Esophagus mucosa (tissue), 1 donor: ENCODE results near the gene GPR31. TPM values are rescaled to one million over a fixed set of nuclear protein-coding genes. Genes with fewer than 3 reads are reported as not detected.
A peak's percentile ranks its signal among the peaks of the same experiment; 100 is the strongest.
"Not testable (repeated sequence)": the region's sequence is repeated elsewhere in the genome, so short reads cannot be mapped to it uniquely, and the experiment has no call there.

Source experiments
- ATAC-seq: fragments of 200-7000 bp; cut with Tn5 transposase; one replicate; pipeline ENCODE4 v1.9.1; 2020
- total RNA-seq: library from RNA; stranded (reverse); gene quantifications from one replicate; pipeline ENCODE4 v1.2.4, GENCODE V29; 2023
- donor health status: DM: yes; HTN: yes; CAD: no.

Gene GPR31, protein sequence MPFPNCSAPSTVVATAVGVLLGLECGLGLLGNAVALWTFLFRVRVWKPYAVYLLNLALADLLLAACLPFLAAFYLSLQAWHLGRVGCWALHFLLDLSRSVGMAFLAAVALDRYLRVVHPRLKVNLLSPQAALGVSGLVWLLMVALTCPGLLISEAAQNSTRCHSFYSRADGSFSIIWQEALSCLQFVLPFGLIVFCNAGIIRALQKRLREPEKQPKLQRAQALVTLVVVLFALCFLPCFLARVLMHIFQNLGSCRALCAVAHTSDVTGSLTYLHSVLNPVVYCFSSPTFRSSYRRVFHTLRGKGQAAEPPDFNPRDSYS
- total RNA-seq = not detected

DNA sequence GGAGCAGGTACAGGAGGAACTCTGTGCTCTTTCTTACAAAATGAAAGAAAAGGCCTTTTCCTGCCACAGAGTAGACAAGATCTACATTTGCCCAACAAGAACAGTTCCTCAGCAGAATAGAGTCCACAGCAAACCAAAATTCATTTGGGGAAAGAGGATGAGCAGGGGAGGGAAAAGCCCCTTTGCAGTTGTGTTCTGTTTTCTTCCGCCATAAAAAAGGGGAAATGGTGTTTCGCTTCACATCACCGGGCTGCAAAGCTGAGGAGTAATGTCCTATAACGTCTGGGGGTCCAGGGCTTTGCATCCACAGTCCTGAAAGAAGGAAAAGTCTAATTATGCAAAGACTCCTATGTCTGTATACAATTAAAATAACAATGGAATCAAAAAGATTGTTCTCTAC is at the start of gene GPR31:
TSS of gene GPR31 (minus strand) at position 118 of the 400 bp plus-strand sequence. CDS start 149 bp downstream, outside the sequence.
- ATAC-seq = no peak

DNA sequence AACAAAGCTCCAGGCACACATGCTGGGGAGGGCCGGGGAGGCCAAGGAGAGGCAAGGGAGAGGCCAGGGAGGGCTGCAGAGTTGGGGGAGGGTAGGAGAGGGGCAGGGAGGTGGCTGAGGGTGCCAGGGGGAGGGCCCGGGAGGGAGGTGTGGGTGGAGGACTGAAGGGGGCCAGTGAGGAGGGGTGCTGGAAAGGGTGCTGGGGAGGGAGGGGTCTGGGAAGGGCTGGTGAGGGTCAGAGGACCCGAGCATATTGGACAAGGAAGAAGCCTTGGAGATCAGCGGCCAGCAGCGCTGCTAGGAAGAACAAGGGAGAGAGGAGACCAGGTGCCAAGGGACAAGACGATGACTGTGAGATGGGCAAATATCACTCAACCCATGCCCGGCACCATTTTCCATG is 49.7 kb upstream of the GPR31 start:
- no peak for ATAC-seq

DNA sequence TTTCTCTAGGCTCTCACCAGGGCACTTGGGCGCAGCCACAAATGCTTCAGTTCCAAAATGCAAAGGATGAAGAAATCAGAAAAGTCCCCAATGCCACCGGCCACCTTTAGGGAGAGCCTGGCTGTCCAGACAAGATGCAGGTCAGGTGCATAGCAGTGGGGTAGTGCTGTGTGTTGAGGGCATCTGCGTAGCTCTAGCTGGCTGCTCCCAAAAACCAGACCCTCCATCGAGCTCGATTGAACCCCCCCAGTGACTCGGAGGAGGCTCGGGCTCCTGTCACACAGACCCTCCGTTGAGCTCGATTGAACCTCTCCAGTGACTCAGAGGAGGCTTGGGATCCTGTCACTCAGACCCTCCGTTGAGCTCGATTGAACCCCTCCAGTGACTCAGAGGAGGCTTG is 47.5 kb upstream of the GPR31 start:
- ATAC-seq = not testable (repeated sequence)

DNA sequence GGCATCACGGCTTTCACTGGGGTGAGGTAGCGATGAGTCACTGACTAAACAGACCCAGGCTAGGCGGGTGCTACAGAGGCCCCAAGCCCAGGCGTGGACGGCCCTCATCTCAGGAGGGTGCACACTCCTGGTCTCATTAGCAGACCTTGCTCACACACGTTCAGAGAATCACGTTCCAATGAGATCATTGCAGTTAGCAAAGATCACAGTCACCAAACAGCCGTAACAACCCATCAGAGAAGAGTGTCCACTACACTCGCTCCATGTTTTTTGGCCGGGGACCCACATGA is 46.2 kb upstream of the GPR31 start:
- ATAC-seq = peak; percentile 96

DNA sequence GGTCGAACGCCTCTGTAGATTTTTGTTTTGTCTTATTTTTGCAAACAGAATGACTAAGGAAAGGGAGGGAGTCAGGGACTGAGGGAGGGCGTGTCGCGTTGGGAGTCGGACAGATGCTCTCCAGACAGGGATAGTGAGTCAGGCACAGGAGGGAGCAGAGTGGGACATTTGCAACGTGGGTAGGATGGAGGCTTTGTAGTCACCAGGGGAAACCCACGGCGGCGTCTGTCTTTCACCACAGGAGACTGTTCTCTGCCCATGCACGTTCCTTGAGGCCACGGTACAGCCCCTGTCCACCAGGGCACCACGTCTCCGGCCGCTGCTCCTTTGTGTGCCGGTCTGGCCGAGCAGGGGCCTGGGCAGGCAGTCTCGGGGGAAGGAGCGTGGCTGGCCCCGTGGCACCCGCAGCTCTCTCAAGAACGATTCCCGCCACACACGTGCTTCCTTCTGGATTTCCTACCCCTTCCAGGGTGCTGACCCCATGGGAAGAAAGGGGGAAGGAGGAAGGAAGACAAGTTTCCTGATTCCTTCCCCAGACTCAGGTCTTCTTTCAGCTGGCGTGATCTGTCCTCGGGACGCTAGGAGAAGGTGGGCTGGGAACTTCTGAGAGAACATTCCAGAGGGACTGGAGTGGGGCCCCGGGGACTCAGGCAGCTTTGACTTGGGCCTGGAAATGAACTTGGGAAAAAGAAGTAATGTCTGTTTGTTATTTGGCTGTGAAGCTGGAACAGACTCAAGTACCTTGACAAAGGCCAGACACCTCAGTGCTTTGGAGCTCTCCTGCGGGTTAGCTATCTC is 45.7 kb upstream of the GPR31 start:
- peak; percentile 49 for ATAC-seq

DNA sequence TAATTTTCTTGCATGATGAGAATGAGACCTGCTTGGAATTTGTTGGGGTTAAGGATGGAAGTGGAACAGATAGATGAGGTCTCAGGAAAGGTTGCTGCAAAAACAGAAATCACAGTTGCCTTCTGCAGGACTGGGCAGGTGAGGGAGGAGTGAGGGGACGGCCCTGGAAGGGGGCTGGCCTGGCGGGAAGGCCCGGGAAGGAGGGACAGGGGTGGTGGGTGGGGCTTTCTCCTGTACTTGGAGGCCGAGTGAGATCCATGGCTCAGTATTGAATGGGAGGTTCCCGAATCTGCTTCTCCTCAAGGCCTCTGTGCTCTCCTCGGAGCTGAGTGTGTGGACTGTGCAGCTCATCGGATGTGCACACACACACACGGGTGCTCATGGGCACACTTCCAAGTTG is 44.8 kb upstream of the GPR31 start:
- ATAC-seq = not testable (repeated sequence)

DNA sequence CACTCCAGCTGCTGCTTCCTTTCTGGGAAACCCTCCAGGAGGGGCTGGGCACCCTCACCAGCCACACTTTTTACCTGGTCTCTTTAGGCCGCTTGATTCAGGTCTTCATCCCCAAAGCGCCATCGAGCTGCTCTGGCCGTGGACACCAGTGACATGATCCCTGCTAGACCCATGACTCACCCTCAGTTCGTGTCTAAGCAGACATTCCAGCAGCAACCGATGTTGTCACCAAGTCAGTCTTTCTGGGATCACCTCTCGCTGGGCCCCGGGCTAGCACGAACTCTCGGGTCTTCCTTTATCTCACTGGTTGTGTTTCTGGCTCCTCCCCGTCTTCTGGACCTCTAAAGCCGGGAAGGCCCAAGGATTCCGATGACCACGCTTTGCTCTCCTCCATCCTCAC is 43.0 kb upstream of the GPR31 start:
- ATAC-seq = no peak

DNA sequence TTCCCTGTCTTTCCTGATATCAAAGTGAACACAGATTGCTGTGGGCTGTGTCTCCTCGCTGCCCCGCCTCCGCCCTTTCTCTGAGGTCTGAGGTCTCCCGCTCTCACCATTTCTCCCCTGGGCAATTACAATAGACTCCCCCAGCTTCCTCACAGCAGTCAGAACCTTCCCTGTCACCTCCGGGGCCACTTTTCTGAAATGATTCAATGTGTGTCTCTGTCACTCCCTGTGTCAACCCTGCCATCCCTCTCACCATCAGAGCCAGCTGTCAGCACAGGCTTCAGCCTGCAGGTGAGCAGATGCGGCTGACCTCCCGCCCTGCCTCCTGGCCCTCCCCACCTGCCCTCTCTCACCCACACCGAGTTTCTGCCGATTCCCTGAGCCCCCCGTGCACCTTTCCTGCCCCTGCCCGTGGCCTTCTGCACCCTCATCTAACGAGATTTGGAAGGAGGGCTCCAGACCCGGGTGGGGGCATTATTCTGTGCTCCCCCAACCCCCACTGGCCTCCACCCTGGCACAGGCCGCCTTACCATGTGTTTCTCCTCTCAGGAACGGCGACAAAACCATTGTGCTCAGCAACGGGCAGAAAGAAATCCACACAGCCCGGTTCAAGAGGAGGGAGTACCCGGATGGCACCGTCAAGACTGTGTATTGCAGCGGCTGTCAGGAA is 38.3 kb upstream of the GPR31 start:
- not testable (repeated sequence) for ATAC-seq

DNA sequence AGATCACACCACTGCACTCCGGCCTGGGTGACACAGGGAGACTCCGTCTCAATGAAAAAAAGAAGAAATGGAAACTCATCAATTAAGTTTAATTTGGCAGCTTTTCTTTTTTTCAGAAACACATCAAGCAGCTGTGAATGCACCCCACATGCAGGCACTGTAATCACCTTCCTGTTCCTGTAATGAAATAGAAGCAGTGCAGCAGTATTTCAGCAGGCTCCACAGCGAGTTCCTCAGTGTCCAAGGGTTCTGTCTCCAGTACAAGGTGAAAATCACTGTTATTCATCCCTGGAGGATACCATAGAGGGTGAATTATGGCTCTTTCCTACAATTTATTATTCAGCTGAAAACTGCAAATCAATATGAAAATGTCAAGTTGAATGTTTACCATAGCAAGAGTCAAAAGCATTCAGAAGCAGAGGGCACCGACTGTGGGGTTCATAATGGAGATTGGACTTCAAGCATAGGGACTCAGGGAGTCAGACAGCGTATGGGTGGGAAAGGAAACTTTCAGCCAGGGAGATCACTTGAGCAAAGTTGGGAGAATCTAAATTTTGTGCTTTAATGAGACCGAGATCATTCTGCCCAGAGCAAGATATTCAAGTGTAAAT is 35.8 kb upstream of the GPR31 start:
- ATAC-seq = not testable (repeated sequence)

DNA sequence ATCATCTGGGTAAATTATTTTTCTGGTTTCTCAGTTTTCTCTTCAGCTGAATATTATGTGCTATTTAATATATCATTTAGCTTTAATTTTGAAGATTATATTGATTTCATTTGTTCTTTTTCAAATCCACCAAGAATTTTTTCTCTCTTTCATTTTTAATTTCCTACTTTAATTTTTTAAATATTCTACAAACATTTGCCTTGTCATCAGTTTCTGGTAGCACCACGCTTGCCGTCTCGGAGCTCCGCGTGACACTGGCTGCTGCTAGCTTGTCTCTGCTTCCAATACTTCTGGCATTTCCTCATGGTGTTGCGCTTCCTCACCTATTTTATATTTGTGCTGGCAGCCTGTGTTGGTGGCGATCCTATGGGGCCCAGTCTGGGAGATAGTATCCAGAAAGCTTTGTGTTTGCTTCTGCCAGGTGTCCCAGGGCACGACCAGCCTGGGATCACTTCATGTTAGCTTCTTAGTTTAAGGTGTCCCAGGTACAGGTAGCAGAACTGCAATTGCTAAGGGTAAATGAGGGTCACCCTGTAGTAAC is 33.3 kb upstream of the GPR31 start:
- not testable (repeated sequence) for ATAC-seq

DNA sequence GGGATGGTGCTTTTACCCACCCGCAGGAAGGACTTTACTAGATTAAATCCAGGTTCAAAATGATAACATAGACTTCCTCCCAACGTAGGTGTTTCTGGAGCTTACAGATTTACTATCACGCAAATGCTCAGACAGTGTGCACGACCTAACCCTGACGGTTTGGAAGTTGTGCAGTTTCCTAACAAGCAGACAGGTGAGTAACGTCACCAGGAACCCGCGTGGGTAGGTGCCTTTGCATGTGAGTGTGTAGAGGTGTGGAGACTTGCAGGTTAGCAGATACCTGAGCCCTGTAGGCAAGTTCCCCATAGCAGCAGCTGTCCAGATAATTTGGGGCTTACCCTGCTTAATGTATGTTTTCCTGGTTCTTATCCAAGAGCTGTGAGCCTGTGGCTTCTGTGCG is 29.5 kb upstream of the GPR31 start:
- not testable (repeated sequence) for ATAC-seq

DNA sequence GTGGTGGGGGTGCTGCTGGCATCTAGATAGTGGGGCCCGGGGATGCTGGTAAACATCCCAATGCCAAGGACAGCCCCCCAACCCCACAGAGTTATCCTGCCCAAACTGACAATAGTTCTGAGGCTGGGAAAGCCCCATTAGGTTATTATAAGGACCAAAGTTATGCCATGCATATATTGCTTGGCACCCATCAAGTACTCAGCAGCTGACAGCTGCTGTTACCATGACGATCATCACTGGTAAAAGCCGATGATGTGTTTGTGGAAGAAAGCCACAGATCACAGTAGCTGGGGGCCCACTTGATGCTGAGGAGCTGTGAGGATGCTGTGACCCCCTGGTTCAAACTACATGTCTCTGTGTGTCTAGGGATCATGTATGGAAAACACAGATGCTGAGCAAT is 27.3 kb upstream of the GPR31 start:
- not testable (repeated sequence) for ATAC-seq

DNA sequence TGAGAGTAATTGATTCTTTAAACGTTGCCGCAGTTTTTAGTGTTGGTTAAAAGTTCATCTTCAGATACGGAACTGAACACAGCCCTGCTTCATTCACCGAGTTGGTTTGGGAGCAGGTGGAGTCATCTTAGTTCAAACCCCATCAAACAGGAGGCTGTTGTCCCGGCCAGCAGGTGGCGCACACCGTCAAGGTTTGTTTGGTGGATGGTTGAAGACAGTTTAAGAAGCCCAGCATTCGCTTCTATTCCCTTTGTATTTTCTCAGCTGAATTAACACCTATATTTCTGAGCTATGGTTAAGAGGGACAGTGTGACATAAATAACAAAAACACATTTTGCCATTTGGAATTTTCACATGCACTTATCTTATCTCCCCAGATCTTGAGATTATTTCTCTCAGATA is 25.1 kb upstream of the GPR31 start:
- ATAC-seq = peak; percentile 75

DNA sequence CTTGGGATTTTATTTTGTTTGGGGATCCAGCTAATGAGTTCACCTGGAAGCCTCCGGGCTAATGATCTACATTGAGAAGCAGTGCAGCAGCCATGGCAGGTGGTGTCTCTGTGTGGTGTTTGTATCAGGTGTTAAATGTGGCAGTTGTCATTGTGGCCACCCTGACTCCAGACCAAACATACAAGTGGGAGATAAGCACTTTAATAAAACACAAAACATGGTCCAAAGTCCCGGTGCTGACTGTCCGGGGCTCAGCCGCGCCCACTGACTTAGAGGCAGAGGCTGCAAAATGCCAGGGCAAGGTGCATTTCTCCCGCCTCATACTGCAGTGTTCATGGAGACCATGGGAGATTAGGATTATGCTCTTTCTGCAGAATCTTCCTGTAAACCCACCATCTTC is 23.6 kb upstream of the GPR31 start:
- not testable (repeated sequence) for ATAC-seq

DNA sequence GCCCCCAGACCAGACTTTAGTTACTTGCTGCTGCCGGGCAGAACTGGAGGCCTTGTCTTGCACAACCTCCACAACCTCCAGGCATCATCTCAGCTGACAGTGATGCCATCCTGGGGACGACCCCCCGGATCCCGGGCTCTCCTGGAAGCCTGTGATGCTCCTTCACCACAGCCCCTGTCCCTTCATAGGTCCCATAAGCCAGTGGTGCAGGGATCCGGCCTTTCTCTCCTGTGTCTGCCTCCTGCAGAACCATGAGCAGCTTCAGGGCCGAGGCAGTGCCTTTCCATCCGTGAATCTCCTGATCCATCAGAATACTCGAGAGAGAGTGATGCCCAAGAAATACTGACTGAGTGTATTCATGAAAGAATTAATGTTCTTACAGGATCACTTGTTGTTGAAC is 22.3 kb upstream of the GPR31 start:
- ATAC-seq = peak; percentile 13

DNA sequence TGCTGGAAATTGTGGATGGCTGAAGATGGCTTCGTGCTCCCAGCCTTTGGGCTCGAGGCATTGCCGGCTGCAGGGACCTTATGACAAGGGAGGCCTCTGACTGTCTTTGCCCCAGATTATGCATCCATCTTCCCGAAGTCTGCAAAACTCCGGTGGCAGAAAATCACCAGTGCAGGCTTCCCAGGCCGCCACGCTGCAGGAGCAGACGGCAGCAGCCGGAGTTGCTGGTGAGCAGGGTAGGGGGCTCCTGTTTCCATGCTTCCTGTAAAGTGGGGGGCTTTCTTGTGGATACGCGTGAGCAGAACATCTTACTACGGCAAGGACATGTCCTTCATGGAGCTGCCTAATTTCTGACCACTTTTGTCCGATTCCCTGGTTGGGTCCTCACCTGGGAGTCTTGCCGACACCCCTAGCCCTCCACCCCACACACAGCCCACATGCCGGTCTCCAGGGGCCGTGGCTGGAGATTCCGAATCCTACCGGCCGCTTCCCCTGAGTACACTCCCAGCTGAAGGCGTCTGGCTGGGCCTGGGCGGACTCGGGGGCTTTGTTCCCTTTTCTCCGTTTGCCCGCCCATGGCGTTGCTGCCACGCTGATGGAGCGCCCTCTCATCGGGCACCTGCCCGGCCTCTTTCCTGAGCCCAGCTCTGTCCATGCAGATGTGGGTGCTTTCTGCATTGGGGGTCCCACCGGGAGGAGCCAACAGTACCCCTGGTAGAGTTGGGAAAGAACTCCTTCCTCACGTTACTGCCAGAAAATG is 21.3 kb upstream of the GPR31 start:
- not testable (repeated sequence) for ATAC-seq

DNA sequence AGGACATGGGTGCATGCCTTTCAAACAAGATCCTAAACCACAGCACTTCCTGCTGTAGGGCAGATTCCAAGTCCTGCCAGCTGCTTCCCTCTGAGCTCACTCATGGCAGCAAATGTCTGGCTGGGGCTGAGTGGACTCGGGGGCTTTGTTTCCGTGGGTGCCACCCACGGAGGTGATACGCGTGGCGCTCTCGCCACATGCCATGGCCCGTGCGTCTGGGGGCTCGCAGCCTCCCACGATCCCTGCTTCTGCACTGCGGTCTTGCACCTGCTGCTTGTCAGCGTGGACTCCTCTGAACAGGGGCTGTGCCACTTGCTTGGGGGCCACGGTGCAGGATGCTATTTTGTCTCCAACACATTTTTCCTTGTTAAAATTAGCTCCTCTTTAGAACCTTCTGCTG is 19.5 kb upstream of the GPR31 start:
- not testable (repeated sequence) for ATAC-seq

DNA sequence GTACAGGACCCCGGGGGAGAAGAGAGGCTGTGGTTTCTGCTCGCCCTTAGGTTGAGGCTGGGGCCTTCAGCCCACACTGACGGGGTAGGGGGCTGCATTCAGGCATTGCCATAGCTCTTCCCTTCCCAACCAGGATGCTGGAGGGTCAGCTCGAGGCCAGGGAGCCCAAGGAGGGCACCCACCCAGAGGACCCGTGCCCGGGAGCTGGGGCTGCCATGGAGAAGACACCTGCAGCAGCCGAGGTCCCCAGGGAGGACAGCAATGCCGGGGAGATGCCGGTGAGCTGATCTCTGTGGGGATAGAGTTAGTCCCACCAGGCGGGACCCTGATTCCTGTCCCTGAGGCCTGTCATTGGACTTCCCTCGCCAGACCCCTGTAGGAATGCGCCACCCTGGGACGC is 14.2 kb upstream of the GPR31 start:
- not testable (repeated sequence) for ATAC-seq

DNA sequence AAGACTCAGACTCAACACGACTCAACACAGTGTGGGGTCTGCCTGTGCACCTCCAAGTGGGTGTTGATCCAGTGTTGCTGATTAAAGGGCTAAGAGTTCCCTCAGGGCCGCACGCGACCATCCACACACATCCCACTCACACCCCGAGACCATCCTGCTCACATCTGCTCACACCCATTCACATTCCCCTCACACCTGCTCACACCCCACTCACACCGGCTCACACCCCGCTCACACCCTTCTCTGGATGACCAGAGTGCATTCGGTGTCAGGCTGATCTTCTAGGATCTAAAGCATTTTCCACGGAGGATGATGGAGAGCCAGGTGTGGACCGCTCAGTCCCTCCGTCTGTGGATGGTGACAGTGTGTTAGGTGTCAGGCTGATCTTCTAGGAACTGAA is 13.5 kb upstream of the GPR31 start:
- not testable (repeated sequence) for ATAC-seq

DNA sequence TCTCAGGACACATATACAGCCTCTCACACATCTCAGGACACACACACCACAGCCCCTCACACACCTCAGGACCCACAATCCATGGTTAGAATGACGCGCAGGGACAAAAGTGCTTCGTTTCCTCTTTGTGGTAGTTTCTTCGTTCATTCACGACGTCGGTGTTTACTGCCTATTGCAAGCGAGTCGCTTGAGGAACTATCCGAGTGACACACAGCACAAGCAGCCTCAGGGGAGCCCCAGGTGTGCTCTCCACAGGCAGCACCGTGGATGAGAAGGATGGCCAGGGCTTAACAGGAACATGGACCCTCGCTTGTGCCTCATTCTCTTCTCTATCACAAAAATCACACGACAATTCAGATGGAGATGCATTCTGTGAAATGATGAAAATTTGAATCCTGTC is 12.1 kb upstream of the GPR31 start:
- not testable (repeated sequence) for ATAC-seq

DNA sequence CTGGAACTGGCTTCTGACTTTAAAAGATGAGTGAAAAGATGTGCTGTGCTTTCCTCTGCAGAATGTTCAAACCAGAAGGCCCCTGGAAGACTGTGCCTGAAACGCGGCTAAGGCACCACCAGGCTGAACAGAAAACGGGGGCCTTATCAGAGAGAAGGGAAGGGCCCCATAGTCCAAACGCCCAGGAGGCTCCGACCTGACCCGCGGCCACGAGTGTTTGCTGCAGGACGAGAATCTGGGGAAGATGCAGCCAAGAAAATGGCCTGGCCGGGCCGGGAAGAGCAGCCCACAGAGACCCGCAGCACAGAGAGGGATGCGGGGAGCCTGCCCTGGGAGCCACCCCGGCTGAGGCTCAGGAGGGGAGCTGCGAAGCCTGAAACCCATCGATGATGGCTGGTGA is 10.5 kb upstream of the GPR31 start:
- not testable (repeated sequence) for ATAC-seq

DNA sequence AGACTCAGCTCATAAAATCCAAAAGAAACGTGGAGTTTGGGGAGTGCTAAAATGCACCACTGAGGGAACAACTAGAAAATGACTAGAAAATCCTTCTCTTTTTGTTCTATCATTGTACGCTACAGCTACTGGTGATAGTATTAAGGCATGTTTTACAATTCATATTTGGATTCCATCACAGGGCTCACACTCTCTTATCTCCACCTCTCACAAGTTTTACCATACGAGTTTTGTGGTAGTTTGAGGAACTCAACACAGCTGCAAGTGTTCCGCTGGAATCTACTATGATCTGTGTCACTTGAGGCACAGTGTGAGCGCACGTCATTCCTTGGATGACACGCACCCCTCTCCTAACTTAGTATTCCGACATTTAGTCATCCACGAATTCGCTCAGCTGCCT is 9.9 kb upstream of the GPR31 start:
- ATAC-seq = not testable (repeated sequence)
